Stimulated activated naive CD8-positive, alpha-beta T cell treated with anti-CD3 and anti-CD28 coated beads, Interleukin-15, Interleukin-2, amounts not matched to agents 100 ng/mL and 50 ng/mL, for 24 hours (primary cell): ENCODE data around the gene MYOCD.

ENCODE experiments used
- H3K27ac Mint-ChIP-seq: one replicate; pipeline ENCODE4 v1.8.0; 2021; ENCODE audit warnings: mild to moderate bottlenecking, mixed read lengths
- H3K27me3 Mint-ChIP-seq: one replicate; pipeline ENCODE4 v1.8.0; 2021; ENCODE audit warnings: mixed read lengths
- H3K36me3 Mint-ChIP-seq: one replicate; pipeline ENCODE4 v1.8.0; 2021; ENCODE audit warnings: low read depth, mixed read lengths
- H3K4me1 Mint-ChIP-seq: one replicate; pipeline ENCODE4 v1.8.0; 2021; ENCODE audit warnings: low read depth, mixed read lengths
- H3K4me3 Mint-ChIP-seq: one replicate; pipeline ENCODE4 v1.8.0; 2021; ENCODE audit warnings: mild to moderate bottlenecking, mixed read lengths
- H3K9me3 Mint-ChIP-seq: one replicate; pipeline ENCODE4 v1.8.0; 2021; ENCODE audit warnings: mixed read lengths

MYOCD gene

DNA sequence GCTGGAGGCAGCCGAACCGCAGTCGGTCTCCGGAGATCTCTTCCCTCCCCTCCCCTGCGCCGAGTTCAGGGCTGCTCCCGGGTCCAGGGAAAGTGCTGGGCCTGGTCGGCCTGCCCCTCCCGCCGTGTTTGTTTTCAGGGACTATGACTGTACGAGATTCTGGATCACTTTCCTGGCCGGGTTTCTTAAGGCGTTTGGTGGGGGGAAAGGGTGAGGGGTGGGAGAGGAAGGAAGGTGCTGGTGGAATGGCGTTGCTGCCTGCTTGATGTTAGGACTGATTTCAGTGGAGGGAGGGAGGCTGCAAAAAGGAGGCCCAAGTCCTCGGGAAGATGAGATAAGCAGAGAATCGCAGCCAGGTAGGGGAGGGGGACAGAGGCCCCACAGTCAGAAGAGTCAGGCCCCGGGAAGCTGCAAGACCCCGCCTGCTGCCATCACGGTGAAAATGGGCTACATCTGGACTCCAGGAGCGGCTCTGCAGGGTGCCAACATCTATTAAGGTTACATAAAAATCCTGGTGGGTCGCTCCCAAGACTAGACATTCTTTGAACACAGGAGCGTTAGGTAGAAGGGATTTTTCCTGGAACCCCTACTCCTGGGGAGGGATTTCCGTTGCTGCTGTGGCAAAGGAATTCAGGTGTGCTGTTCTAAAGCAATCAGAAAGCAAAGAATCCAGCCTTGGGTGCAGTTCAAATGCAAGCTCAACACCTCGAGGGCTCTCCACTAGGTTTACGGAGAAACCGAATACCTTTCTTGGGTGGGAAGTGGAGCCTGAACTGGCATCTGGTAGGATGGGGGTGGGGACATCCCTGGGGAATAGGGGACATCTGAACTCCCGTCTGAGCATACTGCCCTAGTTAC lies 124.8 kb downstream of the MYOCD start:
- Mint-ChIP-seq H3K36me3 (no peaks in the 10 kb centered on the region), H3K9me3 (no peaks in the 10 kb centered on the region), H3K27ac (no peak overlapping the region), H3K4me1 (peaks cover 11% of the 10 kb centered on the region), H3K27me3 (peaks cover 47% of the 10 kb centered on the region), H3K4me3 (peak overlapping the region; percentile 64)

DNA sequence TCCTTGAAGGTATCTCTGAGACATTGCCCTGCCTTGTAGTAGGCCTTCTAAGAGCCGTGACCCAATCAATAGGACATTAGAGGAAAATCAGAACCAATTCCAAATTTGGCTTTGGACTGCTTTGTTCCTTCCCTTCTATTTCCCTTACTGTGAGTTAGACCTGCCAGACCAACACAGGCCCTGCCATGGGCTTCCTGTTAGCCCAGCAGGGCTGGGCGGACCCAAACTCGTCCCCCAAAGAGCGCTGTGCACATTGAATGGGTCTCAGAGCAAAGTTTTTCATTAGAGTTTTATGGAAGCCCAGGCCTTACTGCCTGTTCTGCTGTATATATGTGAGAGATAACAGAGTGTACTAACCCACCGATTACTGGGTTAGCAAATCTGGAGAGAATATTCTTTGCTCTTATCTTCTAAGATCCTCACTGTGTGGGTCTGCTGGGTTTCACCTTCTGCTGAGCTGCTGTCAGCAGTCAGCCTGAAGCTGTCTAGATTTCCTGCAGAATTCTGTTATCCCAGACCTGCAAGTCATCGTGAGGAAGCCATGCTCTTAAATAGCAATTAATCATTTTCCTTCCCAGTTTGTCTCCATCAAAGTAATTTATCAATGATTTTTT lies 129.3 kb downstream of the MYOCD start:
- no peak overlapping the region for H3K27ac Mint-ChIP-seq
- H3K36me3 Mint-ChIP-seq: no peaks in the 10 kb centered on the region
- H3K9me3 Mint-ChIP-seq: peaks cover 8% of the 10 kb centered on the region
- peaks cover 26% of the 10 kb centered on the region for H3K27me3 Mint-ChIP-seq
- no peak overlapping the region for H3K4me3 Mint-ChIP-seq
- peaks cover 4% of the 10 kb centered on the region for H3K4me1 Mint-ChIP-seq

DNA sequence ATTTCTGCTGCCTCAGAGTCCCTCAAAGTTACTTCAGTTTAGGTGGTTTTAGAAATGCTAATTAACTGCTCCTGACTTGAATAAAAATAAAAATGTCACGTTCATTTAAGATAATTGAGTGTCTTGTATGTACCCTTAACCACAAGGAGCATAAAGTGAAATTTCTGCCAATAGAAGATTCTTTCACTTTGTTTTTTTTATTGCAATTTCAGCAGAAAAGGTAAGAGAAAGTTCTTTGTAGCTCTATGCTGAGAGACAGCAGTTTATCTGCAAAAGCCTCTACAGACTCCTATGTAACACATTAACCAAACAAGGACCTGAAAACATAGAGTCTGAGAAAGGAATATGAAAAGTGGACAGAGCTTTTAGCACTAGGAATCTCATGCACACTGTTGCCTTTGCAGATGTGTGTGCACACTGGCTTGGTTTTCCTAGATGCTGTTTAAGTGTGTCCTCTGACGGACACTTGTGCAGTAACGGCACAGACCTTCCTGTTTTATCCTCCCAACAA lies 135.2 kb downstream of the MYOCD start:
- H3K27me3 Mint-ChIP-seq: no peaks in the 10 kb centered on the region
- peaks cover 18% of the 10 kb centered on the region for H3K9me3 Mint-ChIP-seq
- no peak overlapping the region for H3K4me3 Mint-ChIP-seq
- H3K4me1 Mint-ChIP-seq: no peaks in the 10 kb centered on the region
- H3K27ac Mint-ChIP-seq: no peak overlapping the region
- H3K36me3 Mint-ChIP-seq: no peaks in the 10 kb centered on the region

DNA sequence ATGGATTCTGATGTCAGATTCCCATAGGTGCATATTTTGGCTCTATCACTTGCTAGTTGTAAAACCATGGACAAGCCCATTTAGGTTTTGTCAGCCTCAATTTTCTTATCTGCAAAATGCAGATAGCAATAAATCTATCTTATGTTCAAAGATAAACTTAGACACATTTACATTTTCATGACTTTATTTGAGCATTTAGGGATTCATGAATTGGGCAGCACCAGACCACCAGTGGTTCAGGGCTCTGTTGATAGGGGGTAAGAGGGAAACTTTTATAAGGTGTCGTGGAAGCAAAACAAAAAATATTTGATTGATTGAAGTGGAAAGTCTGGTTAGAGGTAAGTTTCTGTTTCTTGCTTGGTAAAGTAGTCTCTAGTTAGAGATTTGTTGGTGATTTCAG lies 140.9 kb downstream of the MYOCD start:
- Mint-ChIP-seq H3K9me3 (peaks cover 24% of the 10 kb centered on the region), H3K27ac (no peak overlapping the region), H3K36me3 (no peaks in the 10 kb centered on the region), H3K27me3 (no peaks in the 10 kb centered on the region), H3K4me1 (no peaks in the 10 kb centered on the region), H3K4me3 (no peak overlapping the region)

DNA sequence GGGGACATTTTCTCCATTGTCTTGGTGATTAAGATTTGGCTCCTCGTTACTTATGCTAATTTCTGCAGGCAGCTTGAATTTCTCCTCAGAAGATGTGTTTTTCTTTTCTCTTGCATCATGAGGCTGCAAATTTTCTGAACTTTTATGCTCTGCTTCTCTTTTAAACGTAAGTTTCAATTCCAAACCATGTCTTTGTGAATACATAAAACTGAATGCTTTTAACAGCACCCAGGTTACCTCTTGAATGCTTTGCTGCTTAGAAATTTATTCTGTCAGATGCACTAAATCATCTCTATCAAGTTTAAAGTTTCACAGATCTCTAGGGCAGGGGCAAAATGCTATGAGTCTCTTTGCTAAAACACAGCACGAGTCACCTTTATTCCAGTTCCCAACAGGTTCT lies 143.0 kb downstream of the MYOCD start:
- no peaks in the 10 kb centered on the region for H3K36me3 Mint-ChIP-seq
- no peak overlapping the region for H3K27ac Mint-ChIP-seq
- H3K9me3 Mint-ChIP-seq: peaks cover 26% of the 10 kb centered on the region
- H3K27me3 Mint-ChIP-seq: no peaks in the 10 kb centered on the region
- no peaks in the 10 kb centered on the region for H3K4me1 Mint-ChIP-seq
- H3K4me3 Mint-ChIP-seq: no peak overlapping the region

DNA sequence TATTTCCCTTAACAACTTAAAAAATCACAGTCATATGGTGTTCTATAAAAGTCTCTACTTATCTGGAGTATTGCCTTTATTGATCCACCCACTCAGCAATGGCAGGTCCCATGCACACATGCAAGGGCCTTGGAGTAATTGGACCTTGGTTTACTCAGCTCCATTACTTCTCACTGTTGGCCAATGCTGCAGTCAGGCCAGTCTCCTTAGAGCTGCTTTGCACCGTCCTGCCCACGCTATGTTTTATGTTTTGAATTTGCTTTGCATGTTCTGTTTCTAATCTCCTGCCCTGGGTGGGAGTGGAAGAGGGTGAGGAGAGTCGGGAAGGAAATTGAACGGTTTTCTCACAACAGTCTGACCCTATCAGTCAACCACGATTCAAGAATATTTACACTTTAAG lies 147.2 kb downstream of the MYOCD start:
- no peaks in the 10 kb centered on the region for H3K27me3 Mint-ChIP-seq
- peaks cover 17% of the 10 kb centered on the region for H3K9me3 Mint-ChIP-seq
- H3K4me1 Mint-ChIP-seq: no peaks in the 10 kb centered on the region
- H3K27ac Mint-ChIP-seq: no peak overlapping the region
- no peak overlapping the region for H3K4me3 Mint-ChIP-seq
- H3K36me3 Mint-ChIP-seq: no peaks in the 10 kb centered on the region

DNA sequence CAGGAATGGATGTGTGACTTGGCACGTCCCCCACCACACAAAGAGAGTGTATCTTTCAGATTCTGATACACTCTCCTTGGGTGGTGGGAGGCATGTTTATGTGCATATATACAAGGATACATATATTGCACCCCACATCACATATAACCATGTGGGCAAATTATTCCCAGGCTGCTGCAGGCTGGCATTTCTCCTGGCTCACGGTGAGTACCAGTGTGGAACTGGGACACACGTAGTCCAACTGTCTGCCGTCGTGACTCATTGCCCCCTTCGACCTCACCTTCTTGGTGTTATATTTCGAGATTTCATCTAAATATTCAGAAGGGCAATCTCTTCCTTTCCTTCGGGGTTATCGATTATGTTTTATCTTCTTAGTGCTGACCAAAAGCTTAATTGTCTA lies 148.0 kb downstream of the MYOCD start:
- no peak overlapping the region for H3K27ac Mint-ChIP-seq
- H3K27me3 Mint-ChIP-seq: no peaks in the 10 kb centered on the region
- no peak overlapping the region for H3K4me3 Mint-ChIP-seq
- H3K9me3 Mint-ChIP-seq: peaks cover 17% of the 10 kb centered on the region
- H3K4me1 Mint-ChIP-seq: no peaks in the 10 kb centered on the region
- no peaks in the 10 kb centered on the region for H3K36me3 Mint-ChIP-seq

DNA sequence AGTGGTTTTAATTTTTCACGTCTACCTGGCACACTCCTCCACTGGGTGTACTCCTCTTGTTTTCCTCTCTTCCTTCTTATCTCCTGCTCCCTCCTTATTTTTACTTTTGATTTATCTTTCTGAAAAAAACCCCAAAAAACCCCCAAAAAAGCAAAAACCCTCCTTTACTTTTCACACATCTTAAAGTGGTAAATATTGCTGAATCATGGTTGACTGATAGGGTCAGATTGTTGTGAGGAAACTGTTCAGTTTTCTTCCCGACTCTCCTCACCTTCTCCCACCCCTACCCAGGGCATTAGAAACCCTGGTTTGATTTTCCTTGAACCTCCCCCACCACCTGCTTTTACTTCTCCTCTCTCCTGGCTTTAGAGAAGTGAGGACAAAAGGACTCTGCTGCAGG lies 149.0 kb downstream of the MYOCD start:
- Mint-ChIP-seq H3K27me3 (no peaks in the 10 kb centered on the region), H3K36me3 (no peaks in the 10 kb centered on the region), H3K9me3 (peaks cover 10% of the 10 kb centered on the region), H3K4me1 (no peaks in the 10 kb centered on the region), H3K4me3 (no peak overlapping the region), H3K27ac (no peak overlapping the region)

DNA sequence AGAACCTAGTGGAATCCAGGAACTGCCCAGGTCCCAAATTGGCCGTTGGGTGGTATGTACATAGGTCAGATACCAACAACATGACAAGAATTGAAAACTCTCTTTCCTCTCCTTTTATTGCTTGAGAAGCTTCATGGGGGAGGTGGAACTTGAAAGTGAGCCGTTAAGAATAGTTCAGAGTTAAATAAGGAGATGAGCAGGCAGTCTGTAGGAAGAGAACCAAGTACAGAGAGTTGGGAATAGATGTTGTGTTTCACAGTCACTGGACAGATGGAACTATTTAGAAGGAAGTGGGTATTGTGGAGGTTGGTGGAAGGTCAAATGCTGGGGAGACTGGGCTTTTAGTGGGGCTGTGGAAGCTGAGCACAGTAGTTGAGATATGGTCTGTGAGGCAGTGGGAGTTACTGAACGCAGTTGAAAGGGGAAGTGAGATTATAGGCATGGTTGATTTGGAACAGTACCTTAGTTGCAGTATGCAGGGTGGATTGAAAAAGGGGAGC lies 150.0 kb downstream of the MYOCD start:
- H3K4me3 Mint-ChIP-seq: no peak overlapping the region
- H3K9me3 Mint-ChIP-seq: peaks cover 7% of the 10 kb centered on the region
- H3K36me3 Mint-ChIP-seq: no peaks in the 10 kb centered on the region
- no peak overlapping the region for H3K27ac Mint-ChIP-seq
- H3K4me1 Mint-ChIP-seq: no peaks in the 10 kb centered on the region
- no peaks in the 10 kb centered on the region for H3K27me3 Mint-ChIP-seq
